Neural cell (in vitro differentiated cells): Measurements from ENCODE around the gene C11orf68.

Experiments used
- CTCF ChIP-seq: fragments of 450-650 bp; IDR thresholded peaks from 2 replicates; pipeline ENCODE4 v1.5.1; 2014; ENCODE audit warnings: antibody characterized with exemption, mild to moderate bottlenecking, moderate library complexity; ENCODE audit not compliant: poor library complexity, severe bottlenecking
- EP300 ChIP-seq: fragments of 450-650 bp; conservative IDR thresholded peaks from 2 replicates; pipeline ENCODE4 v1.6.1; 2014; ENCODE audit warnings: antibody characterized with exemption, mild to moderate bottlenecking, moderate library complexity; ENCODE audit not compliant: poor library complexity, severe bottlenecking
- EZH2 ChIP-seq: fragments of 200-600, 300-800 bp; shearing (Covaris generic), sonication (generic); IDR thresholded peaks from 2 replicates; pipeline ENCODE4 v1.6.1; 2014; ENCODE audit warnings: antibody characterized with exemption, low read length, borderline replicate concordance, mild to moderate bottlenecking; ENCODE audit not compliant: insufficient read depth, poor library complexity, severe bottlenecking
- MXI1 ChIP-seq: fragments of 450-650 bp; conservative IDR thresholded peaks from 2 replicates; pipeline ENCODE4 v1.6.1; 2014; ENCODE audit warnings: antibody characterized with exemption, mild to moderate bottlenecking; ENCODE audit not compliant: poor library complexity, severe bottlenecking
- POLR2AphosphoS5 ChIP-seq: IDR thresholded peaks from 2 replicates; pipeline ENCODE4 v1.6.1; 2012
- RAD21 ChIP-seq: fragments of 450-650 bp; conservative IDR thresholded peaks from 2 replicates; pipeline ENCODE4 v1.6.1; 2014; ENCODE audit warnings: antibody characterized with exemption, mild to moderate bottlenecking, moderate library complexity
- REST ChIP-seq: IDR thresholded peaks from 2 replicates; pipeline ENCODE4 v1.6.1; 2012; ENCODE audit warnings: borderline replicate concordance
- SMC3 ChIP-seq: fragments of 450-650 bp; conservative IDR thresholded peaks from 2 replicates; pipeline ENCODE4 v1.6.1; 2014; ENCODE audit warnings: antibody characterized with exemption, mild to moderate bottlenecking, moderate library complexity; ENCODE audit not compliant: poor library complexity

- TF ChIP-seq EP300 (no peak), CTCF (no peak), SMC3 (no peak), EZH2 (no peak), RAD21 (no peak), REST (no peak), POLR2AphosphoS5 (no peak), MXI1 (no peak)
Observed at GRCh38 chr11:65919573-65920371, 910 bp upstream of the C11orf68 start.
